Stomach (tissue), 9 donors: ENCODE data around the gene TNFRSF8. TPM values are rescaled to one million over a fixed set of nuclear protein-coding genes. Genes with fewer than 3 reads are reported as not detected.

Experiments used
- DNase-seq, 2 donors: peaks; one replicate each; pipeline versions ENCODE4 v3.0.0 to v3.0.0-alpha.2; 2013 to 2019
- H3K27ac ChIP-seq, 5 donors: fragments of 200-600 bp in 4 of 5; sonication (generic) in 4 of 5; one replicate each; pipeline ENCODE4 v1.5.1; 2013 to 2019; ENCODE audit warnings: mild to moderate bottlenecking in 1 of 5, moderate library complexity in 1 of 5
- H3K27me3 ChIP-seq, 3 donors: fragments of 200-600 bp; sonication (generic); one replicate each; pipeline ENCODE4 v1.5.1; 2017 to 2019; ENCODE audit warnings: mixed run types in 1 of 3
- H3K36me3 ChIP-seq, 4 donors: fragments of 200-600 bp; sonication (generic); 1 replicate in 3 of 4; 2 replicates in 1 of 4; pipeline ENCODE4 v1.5.1; 2016 to 2019
- H3K4me1 ChIP-seq, 4 donors: fragments of 200-600 bp; sonication (generic); one replicate each; pipeline ENCODE4 v1.5.1; 2016 to 2019
- H3K4me3 ChIP-seq, 4 donors: fragments of 200-600 bp; sonication (generic) in 3 of 4; one replicate each; pipeline ENCODE4 v1.5.1; 2016 to 2019; ENCODE audit warnings: mild to moderate bottlenecking in 1 of 4
- H3K9me3 ChIP-seq, 4 donors: fragments of 200-600 bp; sonication (generic); one replicate each; pipeline ENCODE4 v1.5.1; 2016 to 2019
- EP300 ChIP-seq: sonication (generic); formaldehyde crosslinking; IDR thresholded peaks from one replicate; pipeline ENCODE4 v1.6.1; 2017; ENCODE audit warnings: antibody characterized with exemption
- POLR2A ChIP-seq, 4 donors: fragments of 450-650 bp; IDR thresholded peaks; one replicate each; pipeline ENCODE4 v1.6.1; 2016; ENCODE audit warnings: antibody characterized with exemption in 4 of 4, control low read depth in 2 of 4, mild to moderate bottlenecking in 1 of 4, moderate library complexity in 1 of 4
- POLR2AphosphoS5 ChIP-seq, 3 donors: sonication (generic); formaldehyde crosslinking; IDR thresholded peaks; one replicate each; pipeline ENCODE4 v1.6.1; 2016; ENCODE audit warnings: antibody characterized with exemption in 3 of 3
- WGBS, 5 donors: extraction: QIAGEN DNeasy Blood & Tissue Kit in 3 of 5; methylation state at CpG; one replicate each; pipeline versions ENCODE4 v1.1.5 to v1.1.7; 2013 to 2018; 5-methylcytosine and 5-hydroxymethylcytosine counted together
- intact Hi-C: fragments of 100-400 bp; cut with DNase I; formaldehyde crosslinking; loops from one replicate; pipeline ENCODE4 v1.15.1; 2023; ENCODE audit warnings: low total_unique reads
- polyA plus RNA-seq, 3 donors: library from polyadenylated mRNA; stranded (reverse); fragments of 200-250 nt; gene quantifications; one replicate each; pipeline ENCODE4 v1.2.3, GENCODE V29; 2013
- total RNA-seq, 5 donors: library from RNA; depleted of rRNA; stranded (reverse); fragments of >200 nt; gene quantifications; one replicate each; pipeline versions ENCODE4 v1.1.0 to v1.2.3, GENCODE V29; 2014 to 2016
- TF ChIP-seq, protein P1 (sequence below), 7 experiments: fragments of 450-650 bp in 4 of 7; fragments of 200-600 bp in 3 of 7; sonication (generic) in 3 of 7; IDR thresholded peaks; one replicate each; pipeline ENCODE4 v1.5.1; 2016 to 2019; ENCODE audit warnings: antibody characterized with exemption in 7 of 7, control low read depth in 2 of 7, mild to moderate bottlenecking in 1 of 7
- donor health status: healthy with polysubstance abuse.
- donor health status: Bipolar disorder and iron deficiency.
- donor health status: healthy.

Gene TNFRSF8
- total and polyA plus RNA-seq, 8 donors = 0.18 to 2.1 (median 0.88) TPM; not detected in 2

DNA sequence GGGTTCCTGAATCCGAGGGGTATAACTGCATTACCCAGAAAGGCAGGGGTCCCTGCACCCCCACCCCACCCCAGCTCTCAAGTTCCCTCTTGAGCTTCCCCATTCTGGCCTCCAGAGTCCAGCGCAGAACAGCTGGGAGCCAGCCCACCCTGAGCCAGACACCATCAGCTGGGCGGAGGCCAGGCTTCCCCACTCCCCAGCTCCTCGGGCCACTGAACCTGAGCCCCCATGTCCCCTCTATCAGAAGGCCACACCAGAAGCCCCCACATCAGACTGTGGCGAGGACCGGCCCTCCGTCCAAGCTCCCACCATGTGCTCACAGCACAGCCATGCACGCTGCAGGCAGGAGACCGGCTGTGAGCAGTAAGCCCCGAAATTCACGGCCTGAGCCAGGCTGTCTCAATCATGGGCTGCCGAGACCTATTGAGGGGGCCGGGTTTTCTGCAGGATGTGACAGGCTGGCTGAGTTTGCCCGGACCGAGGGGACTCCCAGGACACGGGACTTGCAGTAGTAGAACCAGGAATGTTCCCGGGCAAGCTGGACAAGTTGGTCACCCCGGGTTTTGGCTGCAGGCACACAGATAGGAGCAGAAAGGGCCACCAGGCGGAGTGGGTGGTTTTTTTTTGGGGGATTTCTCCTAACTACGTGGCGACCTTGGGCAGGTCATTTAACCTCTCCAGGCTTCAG, 78.2 kb downstream of the TNFRSF8 start:
- H3K27ac ChIP-seq = no peak overlapping the region
- H3K27me3 ChIP-seq = no peaks in the 10 kb centered on the region
- H3K36me3 ChIP-seq = no peaks in the 10 kb centered on the region
- no peaks in the 10 kb centered on the region for H3K9me3 ChIP-seq
- H3K4me1 ChIP-seq = peaks cover 15 to 57% (median 19%) of the 10 kb centered on the region in 4 donors
- intact Hi-C loops = no loop called here
- no peak overlapping the region for H3K4me3 ChIP-seq
- no peak for TF ChIP-seq POLR2A (IDR thresholded peaks at IDR 0.05)
- peak in 1 of 2 donors; percentile 49 for DNase-seq
- 57 to 75% (median 67%) methylated on average over 9 to 21 of the region's 21 CpGs for WGBS, 5 donors

DNA sequence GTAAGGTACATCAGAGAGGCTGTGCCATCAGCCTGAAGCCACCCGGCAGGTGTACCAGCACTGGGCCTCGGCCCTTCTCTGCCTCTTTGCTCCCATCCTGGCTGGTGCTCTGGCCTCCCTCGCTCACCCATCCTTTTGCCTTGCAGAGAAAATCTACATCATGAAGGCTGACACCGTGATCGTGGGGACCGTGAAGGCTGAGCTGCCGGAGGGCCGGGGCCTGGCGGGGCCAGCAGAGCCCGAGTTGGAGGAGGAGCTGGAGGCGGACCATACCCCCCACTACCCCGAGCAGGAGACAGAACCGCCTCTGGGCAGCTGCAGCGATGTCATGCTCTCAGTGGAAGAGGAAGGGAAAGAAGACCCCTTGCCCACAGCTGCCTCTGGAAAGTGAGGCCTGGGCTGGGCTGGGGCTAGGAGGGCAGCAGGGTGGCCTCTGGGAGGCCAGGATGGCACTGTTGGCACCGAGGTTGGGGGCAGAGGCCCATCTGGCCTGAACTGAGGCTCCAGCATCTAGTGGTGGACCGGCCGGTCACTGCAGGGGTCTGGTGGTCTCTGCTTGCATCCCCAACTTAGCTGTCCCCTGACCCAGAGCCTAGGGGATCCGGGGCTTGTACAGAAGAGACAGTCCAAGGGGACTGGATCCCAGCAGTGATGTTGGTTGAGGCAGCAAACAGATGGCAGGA, 79.2 kb downstream of the TNFRSF8 start:
- DNase-seq = peak in 1 of 2 donors; percentile 53
- 89 to 94% (median 92%) methylated on average over 17 to 18 of the region's 18 CpGs for WGBS, 5 donors
- Histone ChIP-seq H3K4me3 (no peak overlapping the region), H3K4me1 (peaks cover 15 to 67% (median 21%) of the 10 kb centered on the region in 4 donors), H3K36me3 (no peaks in the 10 kb centered on the region), H3K9me3 (no peaks in the 10 kb centered on the region), H3K27ac (peak overlapping the region in 3 of 5 donors; percentile 63 to 85 (median 66)), H3K27me3 (no peaks in the 10 kb centered on the region)
- intact Hi-C loops = no loop called here
- TF ChIP-seq, protein P1, sequence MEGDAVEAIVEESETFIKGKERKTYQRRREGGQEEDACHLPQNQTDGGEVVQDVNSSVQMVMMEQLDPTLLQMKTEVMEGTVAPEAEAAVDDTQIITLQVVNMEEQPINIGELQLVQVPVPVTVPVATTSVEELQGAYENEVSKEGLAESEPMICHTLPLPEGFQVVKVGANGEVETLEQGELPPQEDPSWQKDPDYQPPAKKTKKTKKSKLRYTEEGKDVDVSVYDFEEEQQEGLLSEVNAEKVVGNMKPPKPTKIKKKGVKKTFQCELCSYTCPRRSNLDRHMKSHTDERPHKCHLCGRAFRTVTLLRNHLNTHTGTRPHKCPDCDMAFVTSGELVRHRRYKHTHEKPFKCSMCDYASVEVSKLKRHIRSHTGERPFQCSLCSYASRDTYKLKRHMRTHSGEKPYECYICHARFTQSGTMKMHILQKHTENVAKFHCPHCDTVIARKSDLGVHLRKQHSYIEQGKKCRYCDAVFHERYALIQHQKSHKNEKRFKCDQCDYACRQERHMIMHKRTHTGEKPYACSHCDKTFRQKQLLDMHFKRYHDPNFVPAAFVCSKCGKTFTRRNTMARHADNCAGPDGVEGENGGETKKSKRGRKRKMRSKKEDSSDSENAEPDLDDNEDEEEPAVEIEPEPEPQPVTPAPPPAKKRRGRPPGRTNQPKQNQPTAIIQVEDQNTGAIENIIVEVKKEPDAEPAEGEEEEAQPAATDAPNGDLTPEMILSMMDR (IDR thresholded peaks at IDR 0.05) = no peak
- TF ChIP-seq POLR2AphosphoS5 (IDR thresholded peaks at IDR 0.05) = no peak
- TF ChIP-seq EP300 = no peak
- no peak for TF ChIP-seq POLR2A (IDR thresholded peaks at IDR 0.05)

- 79 to 86% (median 84%) methylated on average over 19 to 21 of the region's 21 CpGs for WGBS, 5 donors
- no peaks in the 10 kb centered on the region for H3K36me3 ChIP-seq
- peaks cover 18 to 74% (median 25%) of the 10 kb centered on the region in 4 donors for H3K4me1 ChIP-seq
- TF ChIP-seq POLR2AphosphoS5 (IDR thresholded peaks at IDR 0.05) (no peak), EP300 (no peak), POLR2A (IDR thresholded peaks at IDR 0.05) (no peak)
- TF ChIP-seq, protein P1 (IDR thresholded peaks at IDR 0.05) = no peak
- peak overlapping the region in 4 of 5 donors; percentile 57 to 85 (median 64) for H3K27ac ChIP-seq
- intact Hi-C loops = no loop called here
- H3K27me3 ChIP-seq = no peaks in the 10 kb centered on the region
- no peak for DNase-seq
- no peak overlapping the region for H3K4me3 ChIP-seq
- no peaks in the 10 kb centered on the region for H3K9me3 ChIP-seq
Measured at GRCh38 chr1:12142891-12143630, 80.0 kb downstream of the TNFRSF8 start.

- peak; percentile 71 to 79 for DNase-seq
- Histone ChIP-seq H3K36me3 (no peaks in the 10 kb centered on the region), H3K27me3 (no peaks in the 10 kb centered on the region), H3K4me1 (peaks cover 21 to 81% (median 32%) of the 10 kb centered on the region in 4 donors), H3K27ac (peak overlapping the region in 4 of 5 donors; percentile 57 to 85 (median 64)), H3K4me3 (no peak overlapping the region), H3K9me3 (no peaks in the 10 kb centered on the region)
- TF ChIP-seq EP300 = no peak
- TF ChIP-seq POLR2AphosphoS5 (IDR thresholded peaks at IDR 0.05) = peak in 1 of 3 donors; percentile 84
- WGBS, 5 donors = 17 to 25% (median 21%) methylated on average over 16 to 17 of the region's 17 CpGs
- intact Hi-C loops = no loop called here
Measured at GRCh38 chr1:12143631-12144155, 80.6 kb downstream of the TNFRSF8 start.

- Histone ChIP-seq H3K27me3 (no peaks in the 10 kb centered on the region), H3K4me1 (peaks cover 26 to 86% (median 37%) of the 10 kb centered on the region in 4 donors), H3K36me3 (no peaks in the 10 kb centered on the region), H3K4me3 (no peak overlapping the region), H3K27ac (peak overlapping the region in 4 of 5 donors; percentile 57 to 85 (median 64)), H3K9me3 (no peaks in the 10 kb centered on the region)
- 49 to 59% (median 52%) methylated on average over 8 of the region's 8 CpGs for WGBS, 5 donors
- DNase-seq = peak in 1 of 2 donors; percentile 58
- intact Hi-C loops = no loop called here
- TF ChIP-seq EP300 (no peak), POLR2AphosphoS5 (IDR thresholded peaks at IDR 0.05) (no peak), POLR2A (IDR thresholded peaks at IDR 0.05) (no peak)
- TF ChIP-seq, protein P1 (IDR thresholded peaks at IDR 0.05) = no peak
Measured at GRCh38 chr1:12144236-12144635, 81.1 kb downstream of the TNFRSF8 start.
